SK-N-SH (cell line): ENCODE data around the gene TSNAXIP1. TPM values are rescaled to one million over a fixed set of nuclear protein-coding genes. Genes with fewer than 3 reads are reported as not detected.

Experiments used
- CTCF ChIA-PET: fragments of 300-600, 350-600 bp; formaldehyde crosslinking; extraction: SDS; loops from one replicate; lab custom pipeline; 2021; lab: Yijun Ruan, JAX
- POLR2A ChIA-PET: fragments of 350-600 bp; sonication (Branson Sonifier 250); formaldehyde crosslinking; extraction: SDS; loops from one replicate; lab custom pipeline; 2020; ENCODE audit warnings: antibody characterized with exemption, inconsistent platforms; lab: Yijun Ruan, JAX
- DNase-seq: peaks from one replicate; pipeline ENCODE4 v3.0.0; 2012
- H2AFZ ChIP-seq: fragments of 200-600 bp; sonication (generic); 2 replicates; pipeline ENCODE4 v1.8.1; 2016; ENCODE audit warnings: antibody characterized with exemption, mild to moderate bottlenecking, low read depth
- H3F3A ChIP-seq: fragments of 200-600 bp; sonication (generic); replicated peaks from 2 replicates; pipeline ENCODE3; 2016; ENCODE audit warnings: antibody characterized with exemption, mild to moderate bottlenecking; ENCODE audit not compliant: insufficient read depth
- H3K27ac ChIP-seq, 2 experiments: fragments of 200-500 bp in 1 of 2; fragments of 200-600 bp in 1 of 2; sonication (Bioruptor generic) in 1 of 2; sonication (generic), shearing (Covaris generic) in 1 of 2; 2 replicates each; pipeline versions ENCODE4 v1.5.1 to v1.6.1; 2014 to 2016; ENCODE audit warnings: low read depth in 2 of 2, inconsistent platforms in 1 of 2, low read length in 1 of 2, mild to moderate bottlenecking in 1 of 2, mixed read lengths in 1 of 2
- H3K27me3 ChIP-seq: fragments of 200-600 bp; sonication (generic), shearing (Covaris generic); 2 replicates; pipeline ENCODE4 v1.6.1; 2016; ENCODE audit warnings: mixed run types; ENCODE audit not compliant: insufficient read depth
- H3K36me3 ChIP-seq, 2 experiments: fragments of 200-500 bp in 1 of 2; fragments of 200-600 bp in 1 of 2; sonication (Bioruptor generic) in 1 of 2; sonication (generic) in 1 of 2; replicated peaks in 1 of 2; 2 replicates each; pipeline versions ENCODE3 to v1.5.1; 2014 to 2016; ENCODE audit warnings: low read length in 1 of 2, mild to moderate bottlenecking in 1 of 2; ENCODE audit not compliant: insufficient read depth in 2 of 2, control insufficient read depth in 1 of 2
- H3K4me1 ChIP-seq, 2 experiments: fragments of 200-500 bp in 1 of 2; fragments of 200-600 bp in 1 of 2; sonication (Bioruptor generic) in 1 of 2; sonication (generic), shearing (Covaris generic) in 1 of 2; 2 replicates each; pipeline versions ENCODE4 v1.5.1 to v1.6.1; 2014 to 2016; ENCODE audit warnings: low read depth in 1 of 2, low read length in 1 of 2, mixed run types in 1 of 2; ENCODE audit not compliant: insufficient read depth in 2 of 2, control insufficient read depth in 1 of 2
- H3K4me2 ChIP-seq: fragments of 200-600 bp; sonication (generic), shearing (Covaris generic); 2 replicates; pipeline ENCODE4 v1.6.1; 2017; ENCODE audit warnings: mixed run types
- H3K4me3 ChIP-seq, 2 experiments: fragments of 200-500 bp in 1 of 2; fragments of 200-600 bp in 1 of 2; sonication (Bioruptor generic) in 1 of 2; sonication (generic), shearing (Covaris generic) in 1 of 2; 2 replicates each; pipeline versions ENCODE4 v1.5.1 to v1.8.1; 2014 to 2016; ENCODE audit warnings: low read depth in 2 of 2, inconsistent platforms in 1 of 2, low read length in 1 of 2, mild to moderate bottlenecking in 1 of 2, mixed read lengths in 1 of 2, moderate library complexity in 1 of 2
- H3K79me2 ChIP-seq: fragments of 200-600 bp; sonication (generic); 2 replicates; pipeline ENCODE4 v1.8.1; 2017; ENCODE audit warnings: mild to moderate bottlenecking; ENCODE audit not compliant: insufficient read depth
- H3K9ac ChIP-seq: fragments of 200-600 bp; sonication (generic); 2 replicates; pipeline ENCODE4 v1.6.1; 2017; ENCODE audit warnings: mixed run types
- H3K9me2 ChIP-seq: fragments of 200-600 bp; sonication (generic); 2 replicates; pipeline ENCODE4 v1.6.1; 2017; ENCODE audit warnings: mixed run types
- H3K9me3 ChIP-seq: fragments of 200-600 bp; sonication (generic); 2 replicates; pipeline ENCODE4 v1.6.1; 2017; ENCODE audit warnings: mixed run types, mild to moderate bottlenecking, moderate library complexity
- H4K20me1 ChIP-seq: fragments of 200-600 bp; sonication (generic); 2 replicates; pipeline ENCODE4 v1.6.1; 2017; ENCODE audit warnings: mild to moderate bottlenecking, mixed run types; ENCODE audit not compliant: insufficient read depth
- CHD2 ChIP-seq: fragments of 150-350 bp; IDR thresholded peaks from 2 replicates; pipeline ENCODE4 v1.6.1; 2018; ENCODE audit warnings: low read length; ENCODE audit not compliant: partially characterized antibody
- EP300 ChIP-seq, 2 experiments: IDR thresholded peaks; 2 replicates each; pipeline versions ENCODE4 v1.4.0 to v1.6.1; 2012; ENCODE audit warnings: borderline replicate concordance in 1 of 2, low read depth in 1 of 2, low read length in 1 of 2
- FOSL2 ChIP-seq: IDR thresholded peaks from 2 replicates; pipeline ENCODE4 v1.4.0; 2012; ENCODE audit warnings: low read depth, mild to moderate bottlenecking, moderate library complexity, borderline replicate concordance
- GABPA ChIP-seq: IDR thresholded peaks from 2 replicates; pipeline ENCODE4 v1.4.0; 2012; ENCODE audit warnings: low read depth, mild to moderate bottlenecking
- MXI1 ChIP-seq: IDR thresholded peaks from 2 replicates; pipeline ENCODE4 v1.6.1; 2012; ENCODE audit warnings: mild to moderate bottlenecking, low read depth, low read length, improper control_type of control experiment
- NFIC ChIP-seq: IDR thresholded peaks from 2 replicates; pipeline ENCODE4 v1.4.0; 2012; ENCODE audit warnings: borderline replicate concordance
- POLR2AphosphoS5 ChIP-seq: IDR thresholded peaks from 2 replicates; pipeline ENCODE4 v1.6.1; 2012; ENCODE audit warnings: low read depth, low read length
- RAD21 ChIP-seq: IDR thresholded peaks from 2 replicates; pipeline ENCODE4 v1.6.1; 2012; ENCODE audit warnings: mild to moderate bottlenecking, low read length
- RXRA ChIP-seq: IDR thresholded peaks from 2 replicates; pipeline ENCODE4 v1.4.0; 2012; ENCODE audit warnings: low read depth, mild to moderate bottlenecking, borderline replicate concordance
- YY1 ChIP-seq: IDR thresholded peaks from 2 replicates; pipeline ENCODE4 v1.4.0; 2012; ENCODE audit warnings: low read depth, mild to moderate bottlenecking
- ZBTB33 ChIP-seq: IDR thresholded peaks from 2 replicates; pipeline ENCODE4 v1.4.0; 2012; ENCODE audit warnings: low read depth, borderline replicate concordance
- WGBS: methylation state at CpG from one replicate; pipeline ENCODE4 v1.1.6; 2017; ENCODE audit warnings: low lambda C conversion rate; 5-methylcytosine and 5-hydroxymethylcytosine counted together
- polyA plus RNA-seq, 3 experiments: library from polyadenylated mRNA; depleted of rRNA; stranded (reverse); fragments of >200 nt; gene quantifications; 2 replicates each; pipeline ENCODE4 v1.2.3, GENCODE V29; 2012
- TF ChIP-seq, protein P1 (sequence below): fragments of 200-600 bp; sonication (generic); IDR thresholded peaks from 2 replicates; pipeline ENCODE4 v1.6.1; 2017; ENCODE audit warnings: antibody characterized with exemption, mild to moderate bottlenecking, moderate library complexity

TSNAXIP1 gene
- polyA plus RNA-seq, 1 of the 3 experiments (the other 2 are of a cell fraction): 4.4 TPM

- peaks cover 62% of the 10 kb centered on the region for H3K79me2 ChIP-seq
- H3K27ac ChIP-seq: peak overlapping the region; percentile 6 to 48; a peak in 2 of 4 replicates
- H4K20me1 ChIP-seq: peaks cover 17% of the 10 kb centered on the region
- peak overlapping the region; percentile 91 for H3K4me2 ChIP-seq
- H3K4me3 ChIP-seq: peak overlapping the region; percentile 22 to 97
- H2AFZ ChIP-seq: no peak overlapping the region
- CTCF ChIA-PET: interaction anchor here (0.6 to 6.3 kb wide), 11 partner anchors 9 to 664 kb away, joined by 3 to 66 read pairs (median 8); partner anchors contain the start of gene NRN1L
- no peaks in the 10 kb centered on the region for H3K9me3 ChIP-seq
- 76% methylated on average over 4 of the region's 4 CpGs for WGBS
- no peak for DNase-seq
- TF ChIP-seq RXRA: no peak
- peak; percentile 53; the same call in 1 of the 2 replicates for TF ChIP-seq MXI1
- H3K4me1 ChIP-seq: peaks cover 34 to 42% of the 10 kb centered on the region in 2 experiments
- H3K9ac ChIP-seq: no peak overlapping the region
- no peaks in the 10 kb centered on the region for H3K9me2 ChIP-seq
- H3K27me3 ChIP-seq: no peaks in the 10 kb centered on the region
- POLR2A ChIA-PET: interaction anchor here (0.9 to 1.3 kb wide), 4 partner anchors 9 to 29 kb away, joined by 3 to 5 read pairs (median 4); no protein-coding TSS in a partner anchor
- peaks cover 28% of the 10 kb centered on the region for H3F3A ChIP-seq
- H3K36me3 ChIP-seq: peaks cover 0 to 5% of the 10 kb centered on the region in 2 experiments
These were observed 37.8 kb downstream of the TSNAXIP1 start for GRCh38 chr16:67844497-67844896.

- ChIA-PET POLR2A (interaction anchor here (0.5 to 1.3 kb wide), 6 partner anchors 10 to 316 kb away, joined by 3 to 5 read pairs (median 4); no protein-coding TSS in a partner anchor), CTCF (interaction anchor here (0.8 to 6.3 kb wide), 13 partner anchors 12 to 178 kb away, joined by 3 to 66 read pairs (median 5); partner anchors contain the start of genes NRN1L and PSKH1)
- Histone ChIP-seq H3K9me2 (no peaks in the 10 kb centered on the region), H3K79me2 (peaks cover 71% of the 10 kb centered on the region), H4K20me1 (peaks cover 24% of the 10 kb centered on the region), H3K27ac (peak overlapping the region; percentile 88 to 98), H3K36me3 (peaks cover 2 to 5% of the 10 kb centered on the region in 2 experiments), H2AFZ (no peak overlapping the region), H3K9ac (peak overlapping the region; percentile 100), H3K9me3 (no peaks in the 10 kb centered on the region), H3K4me2 (peak overlapping the region; percentile 91), H3K4me1 (peaks cover 34 to 42% of the 10 kb centered on the region in 2 experiments), H3F3A (peaks cover 28% of the 10 kb centered on the region), H3K4me3 (peak overlapping the region; percentile 71 to 85), H3K27me3 (no peaks in the 10 kb centered on the region)
- TF ChIP-seq MXI1 (no peak), RAD21 (no peak), NFIC (no peak), ZBTB33 (no peak), CHD2 (no peak), GABPA (no peak), FOSL2 (no peak), YY1 (no peak), POLR2AphosphoS5 (no peak), EP300 (IDR thresholded peaks at IDR 0.05; ENCODE audit: borderline replicate concordance in 1 of 2, low read depth in 1 of 2, low read length in 1 of 2) (no peak)
- TF ChIP-seq, protein P1, sequence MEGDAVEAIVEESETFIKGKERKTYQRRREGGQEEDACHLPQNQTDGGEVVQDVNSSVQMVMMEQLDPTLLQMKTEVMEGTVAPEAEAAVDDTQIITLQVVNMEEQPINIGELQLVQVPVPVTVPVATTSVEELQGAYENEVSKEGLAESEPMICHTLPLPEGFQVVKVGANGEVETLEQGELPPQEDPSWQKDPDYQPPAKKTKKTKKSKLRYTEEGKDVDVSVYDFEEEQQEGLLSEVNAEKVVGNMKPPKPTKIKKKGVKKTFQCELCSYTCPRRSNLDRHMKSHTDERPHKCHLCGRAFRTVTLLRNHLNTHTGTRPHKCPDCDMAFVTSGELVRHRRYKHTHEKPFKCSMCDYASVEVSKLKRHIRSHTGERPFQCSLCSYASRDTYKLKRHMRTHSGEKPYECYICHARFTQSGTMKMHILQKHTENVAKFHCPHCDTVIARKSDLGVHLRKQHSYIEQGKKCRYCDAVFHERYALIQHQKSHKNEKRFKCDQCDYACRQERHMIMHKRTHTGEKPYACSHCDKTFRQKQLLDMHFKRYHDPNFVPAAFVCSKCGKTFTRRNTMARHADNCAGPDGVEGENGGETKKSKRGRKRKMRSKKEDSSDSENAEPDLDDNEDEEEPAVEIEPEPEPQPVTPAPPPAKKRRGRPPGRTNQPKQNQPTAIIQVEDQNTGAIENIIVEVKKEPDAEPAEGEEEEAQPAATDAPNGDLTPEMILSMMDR: no peak
- no peak for DNase-seq
- WGBS: 78% methylated on average over 5 of the region's 5 CpGs
These were observed 38.8 kb downstream of the TSNAXIP1 start for GRCh38 chr16:67845291-67846062.
